ENCODE measurements around the gene TSPAN14.

TSPAN14 gene

DNA sequence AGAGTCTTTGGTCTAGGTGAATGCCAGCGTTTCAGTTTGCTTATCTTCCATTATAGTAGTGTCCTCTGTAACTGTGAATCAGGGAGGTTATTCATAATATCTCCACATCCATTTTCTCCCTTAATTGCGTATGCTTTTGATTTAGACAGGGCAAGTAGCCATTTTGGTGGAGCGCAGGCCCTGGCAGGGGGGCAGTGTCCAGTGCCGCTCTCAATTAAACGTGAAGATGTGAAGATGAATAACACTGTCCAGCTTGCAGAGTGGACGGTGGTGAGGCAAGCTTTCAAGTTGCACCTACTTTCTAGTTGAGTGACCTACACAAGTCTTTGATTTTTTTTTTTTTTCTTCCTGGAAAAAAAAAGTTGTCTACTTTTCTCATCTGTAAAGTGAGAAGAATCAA is 4.5 kb downstream of the TSPAN14 start:
- no peak for TF ChIP-seq CTCF (IDR thresholded peaks at IDR 0.05; ENCODE audit: insufficient read depth, low read length, poor library complexity, severe bottlenecking)
- no peak for DNase-seq (ENCODE audit: extremely low read depth, insufficient read length)
- no peak overlapping the region for H3K4me3 ChIP-seq (replicated peaks; ENCODE audit: low read depth, low read length)
- peaks cover 6% of the 10 kb centered on the region for H3K36me3 ChIP-seq (ENCODE audit: control insufficient read depth, insufficient read depth, low read length)
- no peaks in the 10 kb centered on the region for H3K27me3 ChIP-seq (replicated peaks; ENCODE audit: control insufficient read depth, insufficient read depth, low read length)

GRCh38 chr10:80459047-80459865 is 5.1 kb downstream of the TSPAN14 start:
- TF ChIP-seq CTCF (IDR thresholded peaks at IDR 0.05; ENCODE audit: insufficient read depth, low read length, poor library complexity, severe bottlenecking), result peak; percentile 16
- Histone ChIP-seq H3K27me3 (replicated peaks; ENCODE audit: control insufficient read depth, insufficient read depth, low read length) (no peaks in the 10 kb centered on the region), H3K36me3 (ENCODE audit: control insufficient read depth, insufficient read depth, low read length) (peaks cover 6% of the 10 kb centered on the region), H3K4me3 (replicated peaks; ENCODE audit: low read depth, low read length) (peak overlapping the region; percentile 31)
- DNase-seq (ENCODE audit: extremely low read depth, insufficient read length), result peak; percentile 74

DNA sequence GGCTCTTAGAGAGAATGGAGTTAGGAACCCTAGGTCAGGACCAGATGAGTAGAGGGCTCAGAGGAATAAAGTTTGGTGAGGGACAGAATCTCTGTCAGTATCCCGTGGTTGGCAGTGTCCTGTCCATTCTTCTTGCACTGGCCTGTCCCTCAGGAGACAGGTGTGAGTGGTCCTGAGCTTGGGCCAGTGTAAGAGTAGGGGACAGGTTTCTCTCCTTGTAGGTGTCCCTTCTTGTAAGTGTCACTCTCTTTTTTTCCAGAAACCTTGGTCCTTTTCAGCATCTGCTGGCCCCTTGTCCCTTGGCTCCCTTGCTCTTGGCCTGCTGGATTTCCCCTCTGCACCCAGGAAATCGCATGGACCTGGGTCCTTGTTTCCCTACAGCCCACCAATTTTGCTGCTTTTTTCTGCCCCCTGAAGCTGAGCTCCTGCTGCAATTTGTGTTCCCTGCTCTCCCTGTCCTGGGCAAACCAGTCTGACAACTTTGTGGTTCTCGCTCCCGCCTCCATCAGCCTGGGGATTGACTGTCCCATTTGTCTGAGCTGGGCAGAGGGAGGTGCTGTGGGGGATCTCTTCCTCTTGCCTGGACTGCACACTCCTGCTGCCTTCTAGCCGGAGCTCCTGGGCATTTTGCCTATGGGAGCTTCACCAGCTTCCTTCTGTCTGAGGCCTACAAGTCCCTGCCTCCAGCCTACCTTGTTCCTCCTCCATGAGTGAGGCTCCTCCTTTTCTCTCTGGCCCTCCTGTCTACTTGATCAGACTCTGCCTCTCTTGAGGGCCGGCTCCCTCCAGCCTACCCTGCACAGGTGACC is 6.5 kb downstream of the TSPAN14 start:
- H3K27me3 ChIP-seq (replicated peaks; ENCODE audit: control insufficient read depth, insufficient read depth, low read length), result no peaks in the 10 kb centered on the region
- no peak for TF ChIP-seq CTCF (IDR thresholded peaks at IDR 0.05; ENCODE audit: insufficient read depth, low read length, poor library complexity, severe bottlenecking)
- H3K36me3 ChIP-seq (ENCODE audit: control insufficient read depth, insufficient read depth, low read length), result peaks cover 6% of the 10 kb centered on the region
- no peak overlapping the region for H3K4me3 ChIP-seq (replicated peaks; ENCODE audit: low read depth, low read length)
- DNase-seq (ENCODE audit: extremely low read depth, insufficient read length), result no peak

GRCh38 chr10:80461208-80462183 is 7.4 kb downstream of the TSPAN14 start:
- no peaks in the 10 kb centered on the region for H3K27me3 ChIP-seq (replicated peaks; ENCODE audit: control insufficient read depth, insufficient read depth, low read length)

More at GRCh38 chr10:80461208-80462183, 7.4 kb downstream of the TSPAN14 start:
- Histone ChIP-seq H3K36me3 (ENCODE audit: control insufficient read depth, insufficient read depth, low read length) (peaks cover 6% of the 10 kb centered on the region), H3K4me3 (replicated peaks; ENCODE audit: low read depth, low read length) (no peak overlapping the region)
- no peak for DNase-seq (ENCODE audit: extremely low read depth, insufficient read length)
- TF ChIP-seq CTCF (IDR thresholded peaks at IDR 0.05; ENCODE audit: insufficient read depth, low read length, poor library complexity, severe bottlenecking), result no peak
